HG02981 (cell line): ENCODE results near the gene PRRT3.
"Not testable (repeated sequence)": the region's sequence is repeated elsewhere in the genome, so short reads cannot be mapped to it uniquely, and the experiment has no call there.

Experiments used
- ATAC-seq: cut with Tn5 transposase; IDR thresholded peaks from one replicate; pipeline ENCODE4 v1.9.1; 2021; ENCODE audit warnings: mild to moderate bottlenecking, moderate library complexity; ENCODE audit not compliant: unreplicated experiment

PRRT3 gene

DNA sequence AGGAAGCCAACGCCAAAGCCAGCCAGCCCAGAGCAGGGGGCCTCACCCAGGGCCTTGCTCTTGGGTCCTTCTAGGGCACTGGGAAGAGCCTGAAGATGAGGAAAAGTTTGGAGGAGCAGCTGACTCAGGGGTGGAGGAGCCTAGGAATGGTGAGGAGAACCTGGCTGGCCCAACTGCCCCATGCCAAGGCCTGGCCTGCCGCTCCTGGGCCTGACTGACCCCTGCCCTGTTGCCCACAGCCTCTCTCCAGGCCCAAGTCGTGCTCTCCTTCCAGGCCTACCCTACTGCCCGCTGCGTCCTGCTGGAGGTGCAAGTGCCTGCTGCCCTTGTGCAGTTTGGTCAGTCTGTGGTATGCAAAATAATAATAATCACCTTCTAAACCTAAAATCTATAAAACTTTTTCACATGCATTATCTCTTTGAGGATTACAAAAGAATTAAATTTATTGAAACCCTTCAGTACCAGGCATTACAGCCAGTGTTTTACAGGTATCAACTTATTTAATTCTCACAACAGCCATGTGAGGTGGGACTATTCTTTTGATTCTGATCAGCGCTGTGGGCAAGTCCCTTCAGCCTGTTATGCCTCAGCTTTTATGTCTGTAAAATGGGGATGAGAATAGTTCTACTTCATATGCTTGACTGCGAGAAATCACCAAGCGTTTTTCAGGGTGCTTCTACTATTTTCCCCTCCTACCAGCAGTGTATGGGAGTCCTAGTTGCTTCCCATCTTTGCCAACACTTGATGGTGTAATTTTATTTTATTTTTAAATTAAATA is 33.8 kb downstream of the PRRT3 start:
- no peak for ATAC-seq

DNA sequence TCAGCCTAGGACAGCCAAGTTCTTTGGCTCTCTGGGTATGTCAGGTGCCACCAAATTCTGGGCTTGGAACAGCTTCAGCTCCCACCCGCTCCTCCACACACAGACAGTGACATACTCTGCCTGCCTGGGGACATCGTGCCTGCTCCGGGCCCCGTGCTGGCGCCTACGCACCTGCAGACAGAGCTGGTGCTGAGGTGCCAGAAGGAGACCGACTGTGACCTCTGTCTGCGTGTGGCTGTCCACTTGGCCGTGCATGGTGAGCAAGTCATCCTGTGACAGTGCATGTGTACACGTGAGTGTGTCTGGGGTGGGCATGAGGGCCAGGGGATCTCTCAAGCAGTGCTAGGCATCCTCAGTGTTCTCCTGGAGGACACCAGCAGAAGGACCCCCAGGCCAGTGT is 34.4 kb downstream of the PRRT3 start:
- ATAC-seq: no peak

DNA sequence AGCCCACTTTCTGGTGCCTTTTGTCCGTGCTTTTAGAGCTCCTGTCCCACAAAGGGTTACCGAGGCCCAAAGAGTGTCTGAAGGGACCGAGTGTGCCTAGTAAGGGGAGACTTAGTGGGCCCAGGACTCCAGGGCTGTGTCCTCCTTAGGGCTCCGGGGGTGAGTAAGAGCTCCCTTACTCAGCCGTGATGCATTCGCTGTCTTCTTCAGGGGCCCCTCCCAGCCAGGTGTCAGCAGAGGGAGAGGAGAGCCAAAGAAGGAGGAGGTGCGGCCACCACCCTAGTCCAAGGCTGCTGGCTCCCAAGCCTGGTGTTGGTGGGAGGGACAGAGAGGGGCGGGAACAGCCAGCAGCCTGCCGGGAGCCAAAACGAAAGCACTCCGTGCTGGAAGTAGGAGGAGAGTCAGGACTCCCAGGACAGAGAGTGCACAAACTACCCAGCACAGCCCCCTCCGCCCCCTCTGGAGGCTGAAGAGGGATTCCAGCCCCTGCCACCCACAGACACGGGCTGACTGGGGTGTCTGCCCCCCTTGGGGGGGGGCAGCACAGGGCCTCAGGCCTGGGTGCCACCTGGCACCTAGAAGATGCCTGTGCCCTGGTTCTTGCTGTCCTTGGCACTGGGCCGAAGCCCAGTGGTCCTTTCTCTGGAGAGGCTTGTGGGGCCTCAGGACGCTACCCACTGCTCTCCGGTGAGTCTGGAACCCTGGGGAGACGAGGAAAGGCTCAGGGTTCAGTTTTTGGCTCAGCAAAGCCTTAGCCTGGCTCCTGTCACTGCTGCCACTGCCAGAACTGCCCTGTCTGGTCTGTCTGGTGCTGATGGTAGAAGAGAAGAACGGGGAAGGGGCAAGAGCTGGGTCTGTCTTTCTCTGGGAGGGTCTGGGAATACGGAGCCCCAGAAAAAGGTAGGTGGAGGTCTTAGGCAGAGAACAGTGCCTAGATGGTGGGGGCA is 35.2 kb downstream of the PRRT3 start, which contains the start of gene IL17RC:
TSS of gene IL17RC (plus strand) at position 365 of the 947 bp plus-strand sequence. CDS start at position 583, 218 bp downstream.
- ATAC-seq: no peak

DNA sequence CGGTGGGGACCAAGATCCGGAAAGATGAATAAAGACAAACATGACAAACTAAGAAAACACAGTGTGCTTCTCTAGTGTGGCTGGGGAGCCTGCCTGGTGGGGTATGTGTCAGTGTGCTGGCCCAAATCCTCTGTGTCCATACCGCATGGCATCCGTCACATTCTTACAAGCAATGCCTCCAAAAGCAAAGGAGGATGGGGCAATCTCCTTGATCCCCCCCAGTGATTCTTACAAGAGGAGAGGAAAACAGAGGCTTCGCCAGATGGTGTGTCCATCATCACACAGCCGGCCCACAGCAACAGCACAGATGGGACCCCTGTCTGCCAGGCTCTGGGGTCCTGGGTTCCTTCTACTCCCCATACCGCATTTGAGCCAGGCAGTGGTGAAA is 35.9 kb downstream of the PRRT3 start:
- ATAC-seq: no peak

DNA sequence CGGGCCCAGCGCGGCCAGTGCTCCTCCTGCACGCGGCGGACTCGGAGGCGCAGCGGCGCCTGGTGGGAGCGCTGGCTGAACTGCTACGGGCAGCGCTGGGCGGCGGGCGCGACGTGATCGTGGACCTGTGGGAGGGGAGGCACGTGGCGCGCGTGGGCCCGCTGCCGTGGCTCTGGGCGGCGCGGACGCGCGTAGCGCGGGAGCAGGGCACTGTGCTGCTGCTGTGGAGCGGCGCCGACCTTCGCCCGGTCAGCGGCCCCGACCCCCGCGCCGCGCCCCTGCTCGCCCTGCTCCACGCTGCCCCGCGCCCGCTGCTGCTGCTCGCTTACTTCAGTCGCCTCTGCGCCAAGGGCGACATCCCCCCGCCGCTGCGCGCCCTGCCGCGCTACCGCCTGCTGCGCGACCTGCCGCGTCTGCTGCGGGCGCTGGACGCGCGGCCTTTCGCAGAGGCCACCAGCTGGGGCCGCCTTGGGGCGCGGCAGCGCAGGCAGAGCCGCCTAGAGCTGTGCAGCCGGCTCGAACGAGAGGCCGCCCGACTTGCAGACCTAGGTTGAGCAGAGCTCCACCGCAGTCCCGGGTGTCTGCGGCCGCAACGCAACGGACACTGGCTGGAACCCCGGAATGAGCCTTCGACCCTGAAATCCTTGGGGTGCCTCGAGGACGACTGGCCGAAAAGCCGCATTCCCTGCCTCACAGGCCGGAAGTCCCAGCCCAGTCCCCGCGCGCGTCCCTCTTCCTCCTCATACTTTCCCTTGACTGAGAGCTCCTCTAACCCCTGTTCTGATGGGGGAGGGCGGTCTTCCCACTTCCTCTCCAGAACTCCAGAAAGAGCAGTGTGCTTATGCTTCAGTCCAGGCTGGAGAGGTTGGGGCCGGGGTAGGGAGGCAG is 36.7 kb downstream of the PRRT3 start:
- ATAC-seq: no peak

DNA sequence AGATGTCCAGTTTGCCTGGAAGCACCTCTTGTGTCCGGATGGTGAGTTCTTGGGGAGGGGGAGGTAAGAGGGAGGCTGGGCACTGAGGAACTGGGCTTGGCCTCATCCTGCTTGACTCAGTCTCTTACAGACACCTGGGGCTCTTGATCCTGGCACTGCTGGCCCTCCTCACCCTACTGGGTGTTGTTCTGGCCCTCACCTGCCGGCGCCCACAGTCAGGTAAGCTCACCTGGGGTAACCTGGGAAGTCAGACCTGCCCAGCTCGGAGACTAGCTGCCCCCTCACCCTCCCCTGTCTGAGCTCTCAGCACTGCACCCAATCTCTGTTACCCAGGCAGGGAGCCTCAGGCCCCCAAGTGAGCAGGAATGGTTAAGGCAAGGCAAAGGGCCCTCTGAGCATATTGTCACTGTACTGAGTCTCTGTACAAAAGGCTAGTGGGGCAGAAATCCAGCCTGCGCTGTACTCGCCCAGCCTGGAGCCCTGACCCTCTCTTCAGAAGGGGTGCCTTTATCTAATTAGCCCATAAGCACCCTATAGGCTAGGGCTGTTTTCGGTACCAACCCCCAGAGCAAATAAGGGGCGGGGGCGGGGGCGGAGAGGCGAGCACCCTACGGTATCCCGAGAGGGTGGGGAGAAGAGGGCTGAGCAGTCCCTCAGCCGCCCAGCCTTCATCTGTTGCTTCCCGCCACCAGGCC is 37.5 kb downstream of the PRRT3 start:
- ATAC-seq: no peak

DNA sequence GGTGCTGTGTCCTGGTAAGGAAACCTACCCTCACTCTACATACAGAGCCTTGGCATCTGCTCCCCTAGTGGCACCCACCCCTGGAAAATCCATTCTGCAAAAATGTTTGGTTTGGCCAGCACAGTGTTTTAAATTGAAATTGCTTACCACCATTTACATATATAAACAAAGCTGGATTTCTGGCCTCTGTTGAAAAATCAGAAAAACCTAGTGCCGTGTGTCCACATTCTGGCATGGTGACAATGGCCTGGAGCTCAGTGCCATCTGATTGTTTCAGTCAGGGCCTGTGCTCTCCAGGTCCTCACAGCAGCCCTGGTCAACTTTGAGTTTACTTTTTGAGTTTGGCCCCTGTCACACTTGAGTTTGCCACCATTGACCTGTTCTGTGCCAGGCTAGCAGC is 38.2 kb downstream of the PRRT3 start:
- ATAC-seq: no peak

DNA sequence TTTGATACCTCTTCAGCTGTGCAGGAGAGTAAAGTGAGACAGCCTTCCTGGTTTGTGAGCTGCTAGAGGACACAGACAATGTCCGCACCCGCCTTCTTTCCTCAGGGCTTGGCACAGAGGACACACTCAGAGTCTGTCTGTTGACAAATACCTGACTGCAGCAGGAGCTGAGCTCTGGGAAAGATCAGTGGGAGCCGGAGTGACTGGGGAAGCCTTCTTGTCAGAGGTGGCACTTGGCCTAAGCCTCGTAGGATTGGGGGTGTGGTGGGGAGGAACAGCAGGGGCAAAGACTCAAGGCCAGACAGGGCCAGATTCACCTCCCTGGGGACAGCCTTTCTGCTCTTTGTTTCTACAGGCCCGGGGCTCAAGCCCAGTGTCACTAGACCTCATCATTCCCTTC is 38.6 kb downstream of the PRRT3 start:
- no peak for ATAC-seq

DNA sequence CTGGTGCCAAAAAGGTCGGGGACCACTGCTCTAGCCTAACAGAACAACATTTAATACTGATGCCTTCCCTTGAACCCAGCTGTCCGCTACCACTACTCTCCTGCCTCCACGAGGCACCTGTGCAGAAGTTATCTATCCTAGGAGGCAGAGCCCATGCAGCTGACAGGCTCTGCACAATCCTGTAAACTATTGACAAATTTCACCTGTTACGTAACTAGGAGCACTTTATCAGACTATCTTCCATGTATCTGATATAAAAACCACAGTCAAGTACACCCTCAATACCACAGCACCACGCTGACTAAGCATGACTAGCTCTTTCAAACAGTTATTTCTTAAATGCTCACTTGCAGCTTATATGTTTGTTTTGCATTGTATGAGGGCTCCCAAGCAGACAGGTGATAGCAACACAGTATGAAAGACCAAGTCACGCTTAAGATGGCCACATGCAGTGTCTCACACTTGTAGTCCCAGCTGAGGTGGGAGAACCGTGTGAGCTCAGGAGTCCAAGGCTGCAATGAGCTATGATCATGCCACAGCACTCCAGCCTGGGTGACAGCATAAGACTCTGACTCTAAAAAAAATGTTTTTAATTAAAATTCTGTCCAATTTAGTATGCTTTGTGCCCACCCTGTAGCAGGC is 39.8 kb downstream of the PRRT3 start:
- ATAC-seq: no peak

DNA sequence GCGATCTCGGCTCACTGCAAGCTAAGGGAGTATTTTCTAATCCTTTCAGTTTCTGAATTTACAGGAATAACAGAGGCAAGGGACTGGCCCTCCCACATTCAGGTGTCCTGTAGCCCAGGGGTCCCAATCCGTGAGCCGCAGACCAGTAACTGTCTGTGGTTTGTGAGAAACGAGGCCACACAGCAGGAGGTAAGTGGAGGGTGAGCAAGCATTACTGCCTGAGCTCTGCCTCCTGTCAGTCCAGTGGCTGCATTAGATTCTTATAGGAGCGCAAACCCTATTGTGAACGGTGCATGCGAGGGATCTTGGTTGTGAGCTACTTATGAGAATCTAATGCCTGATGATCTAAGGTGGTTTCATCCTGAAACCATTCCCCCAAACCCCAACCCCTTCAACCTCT is 40.3 kb downstream of the PRRT3 start:
- ATAC-seq: no peak

DNA sequence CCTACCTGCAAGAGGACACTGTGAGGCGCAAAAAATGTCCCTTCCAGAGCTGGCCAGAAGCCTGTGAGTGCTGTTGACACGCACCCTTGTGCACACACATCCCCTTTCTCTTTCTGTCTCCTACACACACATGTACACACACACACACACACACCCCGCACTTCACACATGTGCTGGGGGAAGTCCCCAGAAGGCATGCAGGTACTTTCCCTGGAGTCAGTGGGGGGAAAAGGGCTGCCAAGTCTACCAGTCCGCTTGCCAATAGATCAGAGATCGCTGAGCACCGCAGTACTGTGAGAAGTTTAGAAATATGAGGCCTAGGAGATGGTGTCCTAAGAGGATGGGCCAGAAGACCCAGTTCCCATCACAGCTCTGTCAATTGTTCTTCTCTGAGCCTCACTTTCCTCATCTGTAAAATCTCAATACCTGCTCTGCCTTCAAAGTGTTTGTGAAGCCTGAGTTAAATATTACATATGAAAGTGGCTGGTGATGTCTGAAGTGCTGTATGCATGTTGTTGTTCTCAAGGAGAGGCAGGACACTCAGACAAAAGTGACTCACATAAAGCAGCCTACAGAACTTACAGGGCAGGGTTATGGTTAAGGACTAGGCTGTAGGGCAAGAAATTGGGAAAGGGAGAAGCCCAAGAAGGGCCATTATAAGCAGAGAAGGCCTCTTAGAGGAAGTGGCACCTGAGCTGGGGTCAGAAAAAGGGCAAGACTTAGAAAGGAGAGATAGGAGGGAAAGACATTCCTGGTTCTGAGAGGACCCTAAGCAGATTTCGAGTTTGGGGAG is 42.8 kb downstream of the PRRT3 start:
- no peak for ATAC-seq

DNA sequence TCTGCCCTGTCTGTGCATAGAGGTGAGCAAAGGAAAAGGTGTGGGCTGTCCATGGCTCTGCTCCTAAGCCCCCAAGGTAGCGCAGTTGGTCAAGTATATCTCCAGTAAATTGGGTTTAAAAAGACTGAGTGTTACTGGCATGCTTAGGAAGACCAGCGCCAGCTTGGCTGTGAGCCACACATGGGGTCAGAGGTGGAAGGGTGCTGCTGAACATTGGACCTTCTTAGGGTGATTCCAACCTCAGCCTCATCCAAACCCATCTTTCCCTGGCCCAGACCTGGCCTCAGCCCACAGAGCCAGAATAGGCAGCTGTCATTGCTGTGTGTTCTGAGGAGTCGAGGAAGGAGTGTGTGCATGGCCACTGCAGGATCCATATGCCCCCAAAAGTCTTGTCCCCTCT is 43.9 kb downstream of the PRRT3 start:
- ATAC-seq: no peak

DNA sequence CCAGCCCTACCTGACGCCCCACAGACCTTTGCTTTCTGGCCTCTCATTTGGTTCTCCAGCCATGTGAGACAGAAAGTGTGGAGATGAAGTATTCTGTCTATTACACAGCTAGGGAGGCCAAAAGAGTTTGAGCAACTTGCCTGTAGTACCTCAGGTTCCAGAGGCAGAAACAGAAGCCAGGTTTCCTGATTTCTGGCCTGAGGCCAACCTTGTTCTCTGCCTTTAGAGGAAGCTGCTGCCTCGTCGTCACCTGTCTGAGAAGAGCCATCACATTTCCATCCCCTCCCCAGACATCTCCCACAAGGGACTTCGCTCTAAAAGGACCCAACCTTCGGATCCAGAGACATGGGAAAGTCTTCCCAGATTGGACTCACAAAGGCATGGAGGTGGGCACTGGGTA is 45.7 kb downstream of the PRRT3 start:
- no peak for ATAC-seq

DNA sequence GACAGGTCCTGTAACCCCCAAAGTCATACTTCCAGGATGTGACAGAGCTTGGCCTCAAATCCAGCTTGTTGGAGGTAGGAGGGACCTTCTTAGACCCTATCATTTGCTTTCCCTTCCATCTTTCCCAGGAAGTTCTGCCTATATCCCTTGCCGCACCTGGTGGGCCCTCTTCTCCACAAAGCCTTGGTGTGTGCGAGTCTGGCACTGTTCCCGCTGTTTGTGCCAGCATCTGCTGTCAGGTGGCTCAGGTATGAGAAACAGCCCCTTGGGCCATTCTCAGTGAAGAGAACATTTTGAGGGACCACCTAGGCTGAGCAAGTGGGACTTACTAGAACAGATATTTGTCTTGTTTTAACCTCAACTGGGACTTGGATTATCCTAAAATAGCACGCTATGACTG is 48.3 kb downstream of the PRRT3 start:
- ATAC-seq: no peak

DNA sequence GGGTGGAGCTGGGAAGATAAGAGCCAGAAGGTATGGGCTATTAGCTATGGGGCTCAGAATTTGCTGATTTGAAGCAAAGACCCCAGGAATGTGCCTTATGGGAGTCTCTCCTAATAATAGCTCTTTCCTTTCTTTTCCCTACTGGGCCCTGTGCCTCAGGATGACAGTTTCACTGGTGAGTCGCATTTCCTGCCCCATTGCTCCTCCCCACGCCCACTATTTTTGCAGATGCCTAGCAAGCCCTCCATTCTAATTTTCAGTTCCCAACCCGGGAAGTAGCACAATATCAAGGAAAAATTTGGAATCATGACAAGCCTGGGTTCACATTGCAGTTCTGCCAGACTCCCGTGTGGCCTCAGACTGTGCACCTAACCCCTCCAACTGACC is 49.0 kb downstream of the PRRT3 start:
- no peak for ATAC-seq

DNA sequence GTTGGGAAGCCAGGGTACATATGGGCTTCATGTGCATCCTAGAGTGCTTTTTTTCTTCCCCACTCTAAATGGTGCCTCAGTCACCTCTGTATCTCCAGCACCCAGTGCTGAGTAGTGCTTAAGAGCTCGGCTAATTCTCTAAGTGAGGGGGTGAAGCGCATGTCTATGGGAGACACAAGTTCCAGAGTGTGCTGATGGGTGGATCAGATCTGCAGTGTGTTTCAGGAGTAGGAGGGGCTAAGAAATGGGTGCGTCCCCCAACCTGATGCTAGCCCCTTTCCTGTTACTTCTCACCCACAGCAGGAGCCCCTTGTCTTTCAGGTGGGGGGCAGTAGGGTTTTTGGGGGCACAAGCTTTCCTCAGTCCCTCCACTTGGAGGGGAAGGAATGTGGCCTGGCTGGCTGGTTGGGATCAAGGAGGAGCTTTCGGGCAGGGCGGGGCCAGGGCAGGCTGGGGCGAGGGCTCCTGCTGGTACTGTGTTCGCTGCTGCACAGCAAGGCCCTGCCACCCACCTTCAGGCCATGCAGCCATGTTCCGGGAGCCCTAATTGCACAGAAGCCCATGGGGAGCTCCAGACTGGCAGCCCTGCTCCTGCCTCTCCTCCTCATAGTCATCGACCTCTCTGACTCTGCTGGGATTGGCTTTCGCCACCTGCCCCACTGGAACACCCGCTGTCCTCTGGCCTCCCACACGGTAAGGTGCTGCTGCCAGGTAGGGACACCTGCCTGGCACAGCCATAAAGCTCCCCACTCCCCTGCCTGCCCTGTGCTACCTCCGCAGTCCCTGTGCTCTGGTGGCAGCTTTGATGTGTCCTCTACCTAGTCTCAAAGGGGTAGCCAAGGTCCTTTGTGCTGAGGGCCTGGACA is 49.6 kb downstream of the PRRT3 start, which contains the start of gene IL17RE:
TSS of gene IL17RE (plus strand) at position 477 of the 866 bp plus-strand sequence. CDS start at position 562, 85 bp downstream.
- ATAC-seq: no peak

DNA sequence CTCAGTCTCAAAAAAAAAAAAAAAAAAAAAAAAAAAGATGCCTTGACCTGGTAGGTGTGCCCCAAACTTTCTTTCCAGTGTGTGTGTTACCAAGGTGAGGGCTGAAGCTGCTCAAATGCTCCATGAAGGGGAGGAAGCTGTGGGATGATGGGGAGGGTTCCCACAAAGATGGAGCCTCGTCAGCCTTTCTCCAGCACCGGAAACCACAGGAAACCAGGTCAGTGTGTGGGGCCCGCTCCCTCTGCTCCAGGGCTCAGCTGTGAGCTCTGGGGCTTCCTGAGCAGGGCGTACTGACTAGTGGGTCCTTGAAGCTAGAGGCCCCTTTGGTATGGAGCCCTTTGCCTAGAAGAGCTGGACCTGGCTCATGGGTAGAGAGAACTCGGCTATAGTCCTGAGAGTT is 50.2 kb downstream of the PRRT3 start:
- no peak for ATAC-seq

DNA sequence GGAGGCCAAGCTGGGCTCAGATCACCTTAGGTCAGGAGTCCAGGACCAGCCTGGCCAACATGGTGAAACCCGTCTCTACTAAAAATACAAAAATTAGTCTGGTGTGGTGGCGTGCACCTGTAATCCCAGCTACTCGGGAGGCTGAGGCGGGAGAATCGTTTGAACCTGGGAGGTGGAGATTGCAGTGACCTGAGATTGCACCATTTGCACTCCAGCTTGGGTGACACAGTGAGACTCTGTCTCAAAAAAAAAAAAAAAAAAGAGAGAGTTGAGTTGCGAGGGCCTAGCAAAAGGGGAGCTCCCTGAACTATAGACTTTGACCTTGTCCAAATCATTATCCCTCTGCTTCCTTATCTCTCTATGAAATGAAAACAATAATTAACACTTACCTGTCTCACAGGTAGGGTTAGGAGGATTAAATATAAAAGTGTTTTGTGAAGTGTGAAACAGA is 51.2 kb downstream of the PRRT3 start:
- not testable (repeated sequence) for ATAC-seq
